Astrocyte (in vitro differentiated cells and primary cell): ENCODE data around the gene SERPINE1.

ENCODE experiments used
- CTCF ChIP-seq: IDR thresholded peaks from 2 replicates; pipeline ENCODE4 v1.5.1; 2011; ENCODE audit warnings: low read depth, mild to moderate bottlenecking, inconsistent platforms, low read length, moderate library complexity; ENCODE audit not compliant: insufficient read depth
- EZH2 ChIP-seq: IDR thresholded peaks from 2 replicates; pipeline ENCODE4 v1.6.1; 2012; ENCODE audit warnings: mild to moderate bottlenecking, low read length, inconsistent platforms; ENCODE audit not compliant: insufficient read depth

- TF ChIP-seq CTCF = no peak
- TF ChIP-seq EZH2 = no peak
Measured at GRCh38 chr7:101168412-101169049, 41.6 kb downstream of the SERPINE1 start.
